B cell (primary cell): ENCODE measurements around the gene G6PD. TPM values are rescaled to one million over a fixed set of nuclear protein-coding genes. Genes with fewer than 3 reads are reported as not detected.
"Not testable (repeated sequence)": the region's sequence is repeated elsewhere in the genome, so short reads cannot be mapped to it uniquely, and the experiment has no call there.

Experiments
- ATAC-seq: fragments of 200-7000 bp; cut with Tn5 transposase; one replicate; pipeline ENCODE4 v1.10.0; 2021; ENCODE audit warnings: low read depth, mild to moderate bottlenecking, moderate number of reproducible peaks, moderate library complexity
- CTCF ChIA-PET: fragments of 350-600 bp; sonication (Branson Sonifier 250); formaldehyde crosslinking; loops from one replicate; lab custom pipeline; 2021; ENCODE audit warnings: antibody characterized with exemption, inconsistent platforms; lab: Charles Lee
- POLR2A ChIA-PET: fragments of 350-600 bp; sonication (Branson Sonifier 250); formaldehyde crosslinking; loops from one replicate; lab custom pipeline; 2021; ENCODE audit warnings: antibody characterized with exemption; lab: Charles Lee
- DNase-seq: peaks from one replicate; pipeline ENCODE4 v3.0.0; 2013
- H2AFZ ChIP-seq: 2 replicates; pipeline ENCODE4 v1.6.1; 2012; ENCODE audit warnings: mild to moderate bottlenecking, low read depth, low read length; ENCODE audit not compliant: insufficient read depth, poor library complexity, severe bottlenecking
- H3K27ac ChIP-seq, 2 donors: 1 replicate in 1 of 2; 2 replicates in 1 of 2; pipeline ENCODE4 v1.5.1; 2012 to 2013; ENCODE audit warnings: low read length in 2 of 2, mild to moderate bottlenecking in 2 of 2, moderate library complexity in 1 of 2
- H3K27me3 ChIP-seq, 4 experiments: fragments of 200-600 bp in 1 of 4; sonication (generic) in 1 of 4; replicated peaks in 1 of 4; 1 replicate in 2 of 4; 2 replicates in 2 of 4; pipeline versions ENCODE4 v1.6.1 to v1.7.0; 2013 to 2016; ENCODE audit warnings: low read length in 3 of 4, mild to moderate bottlenecking in 2 of 4, mixed read lengths in 1 of 4, moderate library complexity in 1 of 4; ENCODE audit not compliant: insufficient read depth in 4 of 4, control insufficient read depth in 3 of 4; ENCODE audit errors: control extremely low read depth in 1 of 4
- H3K36me3 ChIP-seq, 2 experiments: replicated peaks in 1 of 2; 1 replicate in 1 of 2; 2 replicates in 1 of 2; pipeline versions ENCODE4 v1.6.1 to v1.7.1; 2013; ENCODE audit warnings: low read length in 1 of 2; ENCODE audit not compliant: insufficient read depth in 2 of 2, control insufficient read depth in 1 of 2; ENCODE audit errors: control extremely low read depth in 1 of 2, extremely low read depth in 1 of 2
- H3K4me1 ChIP-seq, 2 donors: fragments of 200-600 bp in 1 of 2; sonication (generic) in 1 of 2; 1 replicate in 1 of 2; 2 replicates in 1 of 2; pipeline versions ENCODE4 v1.5.1 to v1.6.1; 2013 to 2017; ENCODE audit warnings: low read length in 2 of 2; ENCODE audit not compliant: control insufficient read depth in 2 of 2, insufficient read depth in 2 of 2
- H3K4me2 ChIP-seq: replicated peaks from 2 replicates; pipeline ENCODE3; 2012; ENCODE audit warnings: mild to moderate bottlenecking, low read depth, low read length; ENCODE audit not compliant: poor library complexity, severe bottlenecking
- H3K4me3 ChIP-seq, 5 experiments: fragments of 200-600 bp in 1 of 5; sonication (generic) in 1 of 5; 1 replicate in 3 of 5; 2 replicates in 2 of 5; pipeline versions ENCODE4 v1.5.1 to v1.7.0; 2011 to 2016; ENCODE audit warnings: low read length in 4 of 5, mild to moderate bottlenecking in 4 of 5, low read depth in 2 of 5, control low read depth in 1 of 5, moderate library complexity in 1 of 5; ENCODE audit not compliant: insufficient read depth in 1 of 5; ENCODE audit errors: control extremely low read depth in 1 of 5, extremely low read depth in 1 of 5
- H3K79me2 ChIP-seq: fragments of 200-600 bp; sonication (generic); one replicate; pipeline ENCODE4 v1.6.0; 2016; ENCODE audit warnings: low read length; ENCODE audit not compliant: control insufficient read depth, insufficient read depth
- H3K9ac ChIP-seq: fragments of 200-600 bp; sonication (generic); 2 replicates; pipeline ENCODE4 v1.6.1; 2017; ENCODE audit warnings: mild to moderate bottlenecking, low read length, moderate library complexity
- H3K9me3 ChIP-seq, 3 donors: one replicate each; pipeline versions ENCODE4 v1.6.1 to v1.7.1; 2013; ENCODE audit warnings: low read length in 2 of 3; ENCODE audit not compliant: control insufficient read depth in 2 of 3, insufficient read depth in 1 of 3; ENCODE audit errors: control extremely low read depth in 1 of 3
- H4K20me1 ChIP-seq: 2 replicates; pipeline ENCODE4 v1.6.0; 2012; ENCODE audit warnings: mild to moderate bottlenecking, low read length; ENCODE audit not compliant: insufficient read depth, control insufficient read depth, poor library complexity, severe bottlenecking
- H3K27ac Mint-ChIP-seq: one replicate; pipeline ENCODE4 v1.8.0; 2021; ENCODE audit warnings: mixed read lengths
- H3K27me3 Mint-ChIP-seq: one replicate; pipeline ENCODE4 v1.8.0; 2021; ENCODE audit warnings: mixed read lengths
- H3K4me1 Mint-ChIP-seq: one replicate; pipeline ENCODE4 v1.8.0; 2021; ENCODE audit warnings: mixed read lengths
- H3K4me3 Mint-ChIP-seq: one replicate; pipeline ENCODE4 v1.8.0; 2021; ENCODE audit warnings: mixed read lengths
- H3K9me3 Mint-ChIP-seq: one replicate; pipeline ENCODE4 v1.8.0; 2022; ENCODE audit warnings: mixed read lengths; ENCODE audit not compliant: insufficient read depth
- CTCF ChIP-seq: fragments of 200-600 bp; IDR thresholded peaks from one replicate; pipeline ENCODE4 v1.8.0; 2022; ENCODE audit warnings: antibody characterized with exemption, mild to moderate bottlenecking
- EZH2 ChIP-seq: IDR thresholded peaks from 2 replicates; pipeline ENCODE4 v1.6.1; 2012; ENCODE audit warnings: borderline replicate concordance, low read depth, mild to moderate bottlenecking, moderate library complexity, low read length; ENCODE audit not compliant: insufficient read depth, poor library complexity, severe bottlenecking
- WGBS: methylation state at CpG from one replicate; pipeline ENCODE4 v1.1.5; 2013; ENCODE audit warnings: missing lambda C conversion rate; ENCODE audit not compliant: insufficient coverage; 5-methylcytosine and 5-hydroxymethylcytosine counted together
- intact Hi-C: fragments of 100-400 bp; cut with micrococcal nuclease; formaldehyde crosslinking; loops from one replicate; pipeline ENCODE4 v1.10.0; 2022
- polyA plus RNA-seq: library from polyadenylated mRNA; depleted of rRNA; stranded (reverse); fragments of >200 nt; gene quantifications from 2 replicates; pipeline ENCODE4 v1.2.3, GENCODE V29; 2012
- total RNA-seq, 2 donors: library from RNA; stranded (reverse); fragments of 120-200 nt in 1 of 2; gene quantifications; 1 replicate in 1 of 2; 2 replicates in 1 of 2; pipeline versions ENCODE4 v1.2.3 to v1.2.4, GENCODE V29; 2013 to 2022

Gene G6PD
- total and polyA plus RNA-seq, 2 donors (not counting 1 experiment from before 2014, with no cell fraction given) = 61.2 to 64.4 TPM

- H3K4me1 ChIP-seq = peaks cover 0 to 11% of the 10 kb centered on the region in 2 donors
- POLR2A ChIA-PET = interaction anchor here (0.7 kb wide), 1 partner anchor 18 kb away, joined by 3 read pairs; no protein-coding TSS in a partner anchor
- peak overlapping the region; percentile 6 for H3K27ac Mint-ChIP-seq
These were observed 50.0 kb downstream of the G6PD start for GRCh38 chrX:154496591-154497137.

GRCh38 chrX:154495472-154495922 is 51.1 kb downstream of the G6PD start:
- no peak overlapping the region for H2AFZ ChIP-seq
- H3K79me2 ChIP-seq = no peaks in the 10 kb centered on the region
- peaks cover 11% of the 10 kb centered on the region for H3K4me1 Mint-ChIP-seq
- no CpG with 5 or more reads among the region's 6 CpGs for WGBS
- H3K9me3 Mint-ChIP-seq = no peaks in the 10 kb centered on the region
- TF ChIP-seq CTCF = no peak
- no peak for TF ChIP-seq EZH2
- no peaks in the 10 kb centered on the region for H3K9me3 ChIP-seq
- H3K4me1 ChIP-seq = peaks cover 0 to 17% of the 10 kb centered on the region in 2 donors
- H3K27ac ChIP-seq = no peak overlapping the region
- no peak overlapping the region for H3K4me3 ChIP-seq
- H3K27me3 Mint-ChIP-seq = no peaks in the 10 kb centered on the region
- CTCF ChIA-PET = no interaction called here
- no peaks in the 10 kb centered on the region for H4K20me1 ChIP-seq
- intact Hi-C loops = no loop called here
- no peak overlapping the region for H3K4me2 ChIP-seq
- H3K27ac Mint-ChIP-seq = no peak overlapping the region
- H3K4me3 Mint-ChIP-seq = no peak overlapping the region
- POLR2A ChIA-PET = no interaction called here
- ATAC-seq (no peak), DNase-seq (no peak)
- H3K9ac ChIP-seq = no peak overlapping the region
- no peaks in the 10 kb centered on the region for H3K27me3 ChIP-seq
- H3K36me3 ChIP-seq = no peaks in the 10 kb centered on the region

More at GRCh38 chrX:154496591-154497137, 50.0 kb downstream of the G6PD start:
- H3K27ac ChIP-seq, H3K27me3 Mint-ChIP-seq, H3K36me3 ChIP-seq, H3K9me3 ChIP-seq, H3K4me1 Mint-ChIP-seq, H3K4me3 ChIP-seq, intact Hi-C loops, H3K4me2 ChIP-seq, H3K4me3 Mint-ChIP-seq, H3K27me3 ChIP-seq, H4K20me1 ChIP-seq, H3K79me2 ChIP-seq, H2AFZ ChIP-seq, DNase-seq, ATAC-seq, H3K9me3 Mint-ChIP-seq, H3K9ac ChIP-seq: not testable (repeated sequence)
- no CpG with 5 or more reads among the region's 4 CpGs for WGBS
- CTCF ChIA-PET = interaction anchor here (1.0 kb wide), 1 partner anchor 30 kb away, joined by 3 read pairs; no protein-coding TSS in a partner anchor
